H1 (cell line): ENCODE results near the gene FAM50B. TPM values are rescaled to one million over a fixed set of nuclear protein-coding genes. Genes with fewer than 3 reads are reported as not detected.

Experiments
- CEBPB ChIP-seq: IDR thresholded peaks from 2 replicates; pipeline ENCODE4 v1.6.1; 2012; ENCODE audit warnings: low read depth, low read length
- FOSL1 ChIP-seq: IDR thresholded peaks from 2 replicates; pipeline ENCODE4 v1.6.1; 2011; ENCODE audit warnings: mild to moderate bottlenecking, low read depth, low read length, moderate library complexity; ENCODE audit not compliant: insufficient read depth
- KDM4A ChIP-seq: IDR thresholded peaks from one replicate; pipeline ENCODE4 v1.7.1; 2012; ENCODE audit warnings: low read depth, mild to moderate bottlenecking, moderate library complexity, low read length, inconsistent platforms; ENCODE audit not compliant: severe bottlenecking
- RNF2 ChIP-seq: fragments of 200-900, 300-1000 bp; sonication (generic); IDR thresholded peaks from 2 replicates; pipeline ENCODE4 v1.7.1; 2016; ENCODE audit warnings: borderline replicate concordance, low read depth, mild to moderate bottlenecking, antibody characterized with exemption, low read length; ENCODE audit not compliant: poor library complexity, severe bottlenecking; ENCODE audit errors: missing control alignments
- TEAD4 ChIP-seq: IDR thresholded peaks from 2 replicates; pipeline ENCODE4 v1.6.1; 2012; ENCODE audit warnings: low read depth, low read length, inconsistent platforms, mixed read lengths
- YY1 ChIP-seq: IDR thresholded peaks from 2 replicates; pipeline ENCODE4 v1.6.1; 2011; ENCODE audit warnings: low read depth, mild to moderate bottlenecking, low read length
- polyA plus RNA-seq, 7 experiments: library from polyadenylated mRNA; depleted of rRNA in 3 of 7; stranded (reverse) in 5 of 7; unstranded in 2 of 7; fragments of >200 nt in 5 of 7; fragments of 200-250 nt in 2 of 7; gene quantifications; 1 replicate in 5 of 7; 2 replicates in 1 of 7; 4 replicates in 1 of 7; pipeline versions ENCODE4 v1.2.1 to v1.2.3, GENCODE V29; 2011 to 2013; ENCODE audit warnings: missing spikeins in 2 of 7, mixed read lengths in 2 of 7
- total RNA-seq: library from RNA; stranded (reverse); fragmentation: NEBNext Ultra II Directional; extraction: Animal tissue kit (Norgen Biotek cat#: 25700); gene quantifications from 2 replicates; pipeline ENCODE4 v1.2.1, GENCODE V29; 2021
- TF ChIP-seq, protein P1 (sequence below): fragments of 300-600 bp; sonication (generic); IDR thresholded peaks from 2 replicates; pipeline ENCODE4 v1.7.1; 2012; ENCODE audit warnings: low read length, moderate library complexity, mild to moderate bottlenecking, inconsistent platforms; ENCODE audit not compliant: insufficient replicate concordance

FAM50B gene
- total and polyA plus RNA-seq, 2 of the 8 experiments (the other 6 are each of a cell fraction or from before 2014, with no cell fraction given), result 3.1 to 3.2 TPM

GRCh38 chr6:3813150-3813780 is 35.9 kb upstream of the FAM50B start (continued):
- TF ChIP-seq KDM4A (no peak), FOSL1 (no peak), RNF2 (no peak), TEAD4 (no peak), CEBPB (no peak), YY1 (no peak)
- TF ChIP-seq, protein P1, sequence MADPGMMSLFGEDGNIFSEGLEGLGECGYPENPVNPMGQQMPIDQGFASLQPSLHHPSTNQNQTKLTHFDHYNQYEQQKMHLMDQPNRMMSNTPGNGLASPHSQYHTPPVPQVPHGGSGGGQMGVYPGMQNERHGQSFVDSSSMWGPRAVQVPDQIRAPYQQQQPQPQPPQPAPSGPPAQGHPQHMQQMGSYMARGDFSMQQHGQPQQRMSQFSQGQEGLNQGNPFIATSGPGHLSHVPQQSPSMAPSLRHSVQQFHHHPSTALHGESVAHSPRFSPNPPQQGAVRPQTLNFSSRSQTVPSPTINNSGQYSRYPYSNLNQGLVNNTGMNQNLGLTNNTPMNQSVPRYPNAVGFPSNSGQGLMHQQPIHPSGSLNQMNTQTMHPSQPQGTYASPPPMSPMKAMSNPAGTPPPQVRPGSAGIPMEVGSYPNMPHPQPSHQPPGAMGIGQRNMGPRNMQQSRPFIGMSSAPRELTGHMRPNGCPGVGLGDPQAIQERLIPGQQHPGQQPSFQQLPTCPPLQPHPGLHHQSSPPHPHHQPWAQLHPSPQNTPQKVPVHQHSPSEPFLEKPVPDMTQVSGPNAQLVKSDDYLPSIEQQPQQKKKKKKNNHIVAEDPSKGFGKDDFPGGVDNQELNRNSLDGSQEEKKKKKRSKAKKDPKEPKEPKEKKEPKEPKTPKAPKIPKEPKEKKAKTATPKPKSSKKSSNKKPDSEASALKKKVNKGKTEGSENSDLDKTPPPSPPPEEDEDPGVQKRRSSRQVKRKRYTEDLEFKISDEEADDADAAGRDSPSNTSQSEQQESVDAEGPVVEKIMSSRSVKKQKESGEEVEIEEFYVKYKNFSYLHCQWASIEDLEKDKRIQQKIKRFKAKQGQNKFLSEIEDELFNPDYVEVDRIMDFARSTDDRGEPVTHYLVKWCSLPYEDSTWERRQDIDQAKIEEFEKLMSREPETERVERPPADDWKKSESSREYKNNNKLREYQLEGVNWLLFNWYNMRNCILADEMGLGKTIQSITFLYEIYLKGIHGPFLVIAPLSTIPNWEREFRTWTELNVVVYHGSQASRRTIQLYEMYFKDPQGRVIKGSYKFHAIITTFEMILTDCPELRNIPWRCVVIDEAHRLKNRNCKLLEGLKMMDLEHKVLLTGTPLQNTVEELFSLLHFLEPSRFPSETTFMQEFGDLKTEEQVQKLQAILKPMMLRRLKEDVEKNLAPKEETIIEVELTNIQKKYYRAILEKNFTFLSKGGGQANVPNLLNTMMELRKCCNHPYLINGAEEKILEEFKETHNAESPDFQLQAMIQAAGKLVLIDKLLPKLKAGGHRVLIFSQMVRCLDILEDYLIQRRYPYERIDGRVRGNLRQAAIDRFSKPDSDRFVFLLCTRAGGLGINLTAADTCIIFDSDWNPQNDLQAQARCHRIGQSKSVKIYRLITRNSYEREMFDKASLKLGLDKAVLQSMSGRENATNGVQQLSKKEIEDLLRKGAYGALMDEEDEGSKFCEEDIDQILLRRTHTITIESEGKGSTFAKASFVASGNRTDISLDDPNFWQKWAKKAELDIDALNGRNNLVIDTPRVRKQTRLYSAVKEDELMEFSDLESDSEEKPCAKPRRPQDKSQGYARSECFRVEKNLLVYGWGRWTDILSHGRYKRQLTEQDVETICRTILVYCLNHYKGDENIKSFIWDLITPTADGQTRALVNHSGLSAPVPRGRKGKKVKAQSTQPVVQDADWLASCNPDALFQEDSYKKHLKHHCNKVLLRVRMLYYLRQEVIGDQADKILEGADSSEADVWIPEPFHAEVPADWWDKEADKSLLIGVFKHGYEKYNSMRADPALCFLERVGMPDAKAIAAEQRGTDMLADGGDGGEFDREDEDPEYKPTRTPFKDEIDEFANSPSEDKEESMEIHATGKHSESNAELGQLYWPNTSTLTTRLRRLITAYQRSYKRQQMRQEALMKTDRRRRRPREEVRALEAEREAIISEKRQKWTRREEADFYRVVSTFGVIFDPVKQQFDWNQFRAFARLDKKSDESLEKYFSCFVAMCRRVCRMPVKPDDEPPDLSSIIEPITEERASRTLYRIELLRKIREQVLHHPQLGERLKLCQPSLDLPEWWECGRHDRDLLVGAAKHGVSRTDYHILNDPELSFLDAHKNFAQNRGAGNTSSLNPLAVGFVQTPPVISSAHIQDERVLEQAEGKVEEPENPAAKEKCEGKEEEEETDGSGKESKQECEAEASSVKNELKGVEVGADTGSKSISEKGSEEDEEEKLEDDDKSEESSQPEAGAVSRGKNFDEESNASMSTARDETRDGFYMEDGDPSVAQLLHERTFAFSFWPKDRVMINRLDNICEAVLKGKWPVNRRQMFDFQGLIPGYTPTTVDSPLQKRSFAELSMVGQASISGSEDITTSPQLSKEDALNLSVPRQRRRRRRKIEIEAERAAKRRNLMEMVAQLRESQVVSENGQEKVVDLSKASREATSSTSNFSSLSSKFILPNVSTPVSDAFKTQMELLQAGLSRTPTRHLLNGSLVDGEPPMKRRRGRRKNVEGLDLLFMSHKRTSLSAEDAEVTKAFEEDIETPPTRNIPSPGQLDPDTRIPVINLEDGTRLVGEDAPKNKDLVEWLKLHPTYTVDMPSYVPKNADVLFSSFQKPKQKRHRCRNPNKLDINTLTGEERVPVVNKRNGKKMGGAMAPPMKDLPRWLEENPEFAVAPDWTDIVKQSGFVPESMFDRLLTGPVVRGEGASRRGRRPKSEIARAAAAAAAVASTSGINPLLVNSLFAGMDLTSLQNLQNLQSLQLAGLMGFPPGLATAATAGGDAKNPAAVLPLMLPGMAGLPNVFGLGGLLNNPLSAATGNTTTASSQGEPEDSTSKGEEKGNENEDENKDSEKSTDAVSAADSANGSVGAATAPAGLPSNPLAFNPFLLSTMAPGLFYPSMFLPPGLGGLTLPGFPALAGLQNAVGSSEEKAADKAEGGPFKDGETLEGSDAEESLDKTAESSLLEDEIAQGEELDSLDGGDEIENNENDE, result no peak
- TF ChIP-seq, all 59 proteins: peak for 0
